ENCODE data around the gene HMX2. TPM values are rescaled to one million over a fixed set of nuclear protein-coding genes. Genes with fewer than 3 reads are reported as not detected.
"Not testable (repeated sequence)": the region's sequence is repeated elsewhere in the genome, so short reads cannot be mapped to it uniquely, and the experiment has no call there.

HMX2 gene
- total RNA-seq, 2 experiments from 2014 or later: not detected

DNA sequence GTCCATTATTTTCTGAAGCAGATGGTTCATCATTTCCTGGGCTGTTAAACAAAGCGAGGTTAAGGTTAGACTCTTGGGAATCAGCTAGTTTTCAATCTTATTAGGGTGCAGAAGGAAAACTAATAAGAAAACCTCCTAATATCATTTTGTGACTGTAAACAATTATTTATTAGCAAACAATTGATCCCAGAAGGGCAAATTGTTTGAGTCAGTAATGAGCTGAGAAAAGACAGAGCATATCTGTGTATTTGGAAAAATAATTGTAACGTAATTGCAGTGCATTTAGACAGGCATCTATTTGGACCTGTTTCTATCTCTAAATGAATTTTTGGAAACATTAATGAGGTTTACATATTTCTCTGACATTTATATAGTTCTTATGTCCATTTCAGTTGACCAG, 16.4 kb downstream of the HMX2 start:
- peaks cover 41% of the 10 kb centered on the region for H3K36me3 Mint-ChIP-seq

DNA sequence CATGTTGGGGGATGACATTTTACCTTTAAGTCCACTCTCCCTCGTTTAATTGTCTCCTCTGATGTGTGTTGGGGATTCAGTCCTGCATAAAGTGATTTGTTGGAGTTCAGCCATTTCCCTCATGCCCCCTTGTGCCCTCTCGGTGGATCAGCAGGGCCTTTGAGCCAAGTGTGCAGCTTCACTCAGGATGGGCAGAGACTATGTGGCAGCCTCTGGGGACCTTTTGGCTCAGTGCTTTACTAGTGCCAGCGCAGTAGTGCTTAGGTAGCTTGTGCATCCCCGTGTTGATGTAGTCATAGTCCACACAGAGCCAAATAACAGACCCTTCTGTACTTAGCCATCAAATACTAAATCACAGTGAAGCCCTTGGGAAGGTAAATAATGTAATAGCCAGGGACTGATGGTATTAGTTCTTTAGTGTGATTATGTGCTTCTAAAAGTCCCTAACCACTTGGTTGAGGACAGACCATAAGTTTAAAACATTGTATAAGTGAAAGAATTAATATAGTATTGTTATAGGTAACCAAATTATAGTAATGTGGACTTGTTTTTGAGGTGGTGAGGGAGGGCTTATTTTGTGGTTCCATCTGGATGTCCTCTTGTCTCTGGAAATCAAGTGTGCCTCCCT, 17.6 kb downstream of the HMX2 start:
- no peak overlapping the region for H3K27ac Mint-ChIP-seq
- POLR2A ChIA-PET: no interaction called here
- H3K36me3 Mint-ChIP-seq: peaks cover 46% of the 10 kb centered on the region
- no peaks in the 10 kb centered on the region for H3K9me3 Mint-ChIP-seq
- H3K27me3 Mint-ChIP-seq: no peaks in the 10 kb centered on the region
- peaks cover 27% of the 10 kb centered on the region for H3K4me1 Mint-ChIP-seq
- no peak for ATAC-seq (ENCODE audit: low read depth)
- no peak overlapping the region for H3K4me3 Mint-ChIP-seq
- DNase-seq: no peak

More for the DNA sequence above, 16.4 kb downstream of the HMX2 start:
- Mint-ChIP-seq H3K27ac (no peak overlapping the region), H3K9me3 (no peaks in the 10 kb centered on the region), H3K4me3 (no peak overlapping the region), H3K27me3 (no peaks in the 10 kb centered on the region), H3K4me1 (peaks cover 39% of the 10 kb centered on the region)
- POLR2A ChIA-PET: interaction anchor here (1.1 kb wide), 1 partner anchor 10 kb away, joined by 3 read pairs; the partner anchor contains the start of gene BUB3
- DNase-seq (no peak), ATAC-seq (ENCODE audit: low read depth) (no peak)

DNA sequence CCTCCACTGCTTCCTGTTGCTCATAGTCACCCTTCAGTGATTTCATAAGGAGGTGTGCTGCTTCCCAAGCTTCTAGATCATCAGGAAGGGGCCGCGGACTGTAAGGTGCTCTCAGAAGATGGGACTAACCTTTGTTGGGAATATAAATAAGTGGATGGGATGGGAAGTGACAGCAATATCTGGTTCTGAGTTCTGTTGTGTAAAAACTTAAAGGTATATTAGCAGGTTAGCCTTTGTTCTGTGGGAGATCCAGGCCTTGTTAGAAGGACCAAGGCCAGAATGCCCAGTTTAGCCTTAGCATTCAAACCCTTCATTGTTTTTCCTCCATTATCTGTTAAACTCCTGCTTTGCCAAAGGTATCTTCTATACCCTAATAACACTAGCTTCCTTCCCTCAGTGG, 18.7 kb downstream of the HMX2 start:
- H3K27ac Mint-ChIP-seq: no peak overlapping the region
- POLR2A ChIA-PET: interaction anchor here (1.0 kb wide), 1 partner anchor 76 kb away, joined by 3 read pairs; no protein-coding TSS in a partner anchor

DNA sequence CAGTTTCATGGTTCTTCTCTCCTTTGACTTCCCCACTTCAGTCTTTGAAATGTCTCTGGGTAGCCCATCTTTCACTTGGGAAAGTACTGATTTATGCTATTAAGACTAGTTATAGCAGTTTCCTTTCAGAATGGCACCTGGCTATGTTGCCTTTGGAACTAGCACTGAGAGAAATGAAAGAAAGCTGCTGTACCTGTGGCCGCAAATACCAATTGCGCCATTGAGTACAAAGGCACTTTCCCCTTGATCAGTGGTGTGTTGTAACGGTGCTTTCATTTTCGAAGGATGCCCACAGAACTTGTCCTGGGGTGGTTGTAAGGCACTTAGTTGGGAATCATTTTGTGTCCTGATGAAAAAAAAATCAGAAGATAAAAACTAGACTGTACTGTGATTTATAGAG, 23.0 kb downstream of the HMX2 start:
- ATAC-seq (ENCODE audit: low read depth) (no peak), DNase-seq (no peak)
- Mint-ChIP-seq H3K4me3 (no peak overlapping the region), H3K27me3 (no peaks in the 10 kb centered on the region), H3K9me3 (no peaks in the 10 kb centered on the region), H3K4me1 (peaks cover 5% of the 10 kb centered on the region), H3K27ac (no peak overlapping the region), H3K36me3 (peaks cover 60% of the 10 kb centered on the region)
- POLR2A ChIA-PET: no interaction called here

More for the DNA sequence above, 18.7 kb downstream of the HMX2 start:
- Mint-ChIP-seq H3K36me3 (peaks cover 46% of the 10 kb centered on the region), H3K9me3 (no peaks in the 10 kb centered on the region), H3K4me1 (peaks cover 19% of the 10 kb centered on the region), H3K4me3 (no peak overlapping the region), H3K27me3 (no peaks in the 10 kb centered on the region)
- ATAC-seq (ENCODE audit: low read depth): no peak
- DNase-seq: no peak

DNA sequence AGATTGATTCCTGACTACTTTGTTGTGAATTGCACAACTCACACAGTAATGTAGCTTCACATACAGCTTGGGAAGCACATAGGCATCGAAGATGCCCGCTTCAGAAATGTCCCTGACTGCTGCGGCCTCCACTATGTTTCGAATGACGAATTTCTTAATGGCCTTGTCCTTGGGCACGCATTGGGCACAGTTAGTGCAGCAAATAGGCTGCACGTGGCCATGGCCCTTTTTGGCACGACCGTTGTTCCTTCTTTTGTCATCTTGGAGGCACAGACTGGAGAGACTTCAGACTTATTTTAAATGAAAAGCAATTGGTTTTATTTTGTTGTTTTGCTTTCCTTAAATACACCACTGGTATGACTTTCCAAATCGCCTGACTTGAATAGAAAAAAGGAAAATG, 23.7 kb downstream of the HMX2 start:
- DNase-seq; ATAC-seq (ENCODE audit: low read depth); POLR2A ChIA-PET; H3K9me3 Mint-ChIP-seq; H3K27me3 Mint-ChIP-seq; H3K27ac Mint-ChIP-seq; H3K4me3 Mint-ChIP-seq; H3K4me1 Mint-ChIP-seq: not testable (repeated sequence)
- peaks cover 65% of the 10 kb centered on the region for H3K36me3 Mint-ChIP-seq

DNA sequence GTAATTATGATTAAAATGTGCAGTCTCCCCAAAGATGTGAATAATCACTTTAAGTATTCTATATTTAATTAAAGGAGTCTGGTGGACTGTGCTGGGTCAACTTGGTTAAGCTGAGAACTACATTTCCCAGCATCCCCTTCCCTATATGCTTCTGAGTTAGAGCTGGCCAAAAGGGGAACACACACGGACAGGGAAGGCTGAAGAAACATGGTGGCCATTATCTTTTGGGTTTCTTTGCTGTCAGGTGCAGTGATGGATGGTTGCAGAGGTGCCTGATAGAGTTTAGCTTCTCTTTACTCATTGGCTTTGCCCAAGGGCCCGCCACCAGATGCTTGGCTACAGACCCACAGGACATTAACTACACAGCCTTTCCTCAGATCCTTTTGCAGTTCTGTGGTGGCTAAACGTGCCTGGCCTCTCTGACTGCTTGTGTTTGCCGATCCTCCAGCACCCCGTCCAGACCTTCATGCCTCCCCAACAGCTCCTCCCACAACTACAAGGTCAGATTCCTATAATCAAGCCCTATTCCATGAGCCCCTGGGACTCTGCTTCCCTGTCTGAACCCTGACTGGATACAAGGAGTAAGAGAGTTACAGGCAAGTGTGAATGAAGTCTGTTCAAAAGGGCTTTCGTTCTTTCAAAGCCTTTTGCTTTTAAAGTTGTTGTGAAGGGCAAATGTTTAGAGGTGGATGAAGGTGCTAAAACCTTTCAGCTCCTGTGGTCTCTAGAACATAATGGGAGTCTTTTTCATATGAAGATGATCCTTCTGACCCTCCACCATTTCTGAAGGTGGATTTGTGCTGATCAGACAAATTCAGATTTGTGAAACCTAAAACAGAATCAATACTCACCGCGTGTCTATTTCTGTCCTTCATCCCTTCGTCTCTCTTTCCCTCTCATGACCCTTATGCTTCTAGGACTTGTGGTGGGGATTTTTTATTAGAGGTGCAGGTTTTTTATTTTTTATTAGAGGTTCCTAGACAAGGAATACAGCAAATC, 27.8 kb downstream of the HMX2 start:
- Mint-ChIP-seq H3K4me3 (no peak overlapping the region), H3K27ac (no peak overlapping the region), H3K9me3 (peaks cover 6% of the 10 kb centered on the region), H3K27me3 (no peaks in the 10 kb centered on the region), H3K36me3 (peaks cover 62% of the 10 kb centered on the region), H3K4me1 (peaks cover 3% of the 10 kb centered on the region)
- no peak for DNase-seq
- no peak for ATAC-seq (ENCODE audit: low read depth)
- POLR2A ChIA-PET: interaction anchor here (1.0 kb wide), 1 partner anchor 22 kb away, joined by 3 read pairs; the partner anchor contains the start of gene BUB3

DNA sequence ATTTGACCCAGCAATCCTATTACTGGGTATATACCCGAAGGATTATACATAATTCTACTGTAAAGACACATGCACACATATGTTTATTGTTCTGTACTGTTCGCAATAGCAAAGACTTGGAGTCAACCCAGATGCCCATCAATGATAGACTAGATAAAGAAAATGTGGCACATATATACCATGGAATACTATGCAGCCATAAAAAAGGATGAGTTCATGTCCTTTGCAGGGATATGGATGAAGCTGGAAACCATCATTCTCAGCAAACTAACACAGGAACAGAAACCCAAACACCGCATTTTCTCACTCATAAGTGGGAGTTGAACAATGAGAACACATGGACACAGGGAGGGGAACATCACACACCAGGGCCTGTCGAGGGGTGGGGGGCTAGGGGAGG, 30.5 kb downstream of the HMX2 start:
- DNase-seq; H3K27me3 Mint-ChIP-seq; H3K9me3 Mint-ChIP-seq; H3K4me1 Mint-ChIP-seq; H3K4me3 Mint-ChIP-seq; H3K27ac Mint-ChIP-seq; ATAC-seq (ENCODE audit: low read depth); POLR2A ChIA-PET: not testable (repeated sequence)
- peaks cover 59% of the 10 kb centered on the region for H3K36me3 Mint-ChIP-seq

DNA sequence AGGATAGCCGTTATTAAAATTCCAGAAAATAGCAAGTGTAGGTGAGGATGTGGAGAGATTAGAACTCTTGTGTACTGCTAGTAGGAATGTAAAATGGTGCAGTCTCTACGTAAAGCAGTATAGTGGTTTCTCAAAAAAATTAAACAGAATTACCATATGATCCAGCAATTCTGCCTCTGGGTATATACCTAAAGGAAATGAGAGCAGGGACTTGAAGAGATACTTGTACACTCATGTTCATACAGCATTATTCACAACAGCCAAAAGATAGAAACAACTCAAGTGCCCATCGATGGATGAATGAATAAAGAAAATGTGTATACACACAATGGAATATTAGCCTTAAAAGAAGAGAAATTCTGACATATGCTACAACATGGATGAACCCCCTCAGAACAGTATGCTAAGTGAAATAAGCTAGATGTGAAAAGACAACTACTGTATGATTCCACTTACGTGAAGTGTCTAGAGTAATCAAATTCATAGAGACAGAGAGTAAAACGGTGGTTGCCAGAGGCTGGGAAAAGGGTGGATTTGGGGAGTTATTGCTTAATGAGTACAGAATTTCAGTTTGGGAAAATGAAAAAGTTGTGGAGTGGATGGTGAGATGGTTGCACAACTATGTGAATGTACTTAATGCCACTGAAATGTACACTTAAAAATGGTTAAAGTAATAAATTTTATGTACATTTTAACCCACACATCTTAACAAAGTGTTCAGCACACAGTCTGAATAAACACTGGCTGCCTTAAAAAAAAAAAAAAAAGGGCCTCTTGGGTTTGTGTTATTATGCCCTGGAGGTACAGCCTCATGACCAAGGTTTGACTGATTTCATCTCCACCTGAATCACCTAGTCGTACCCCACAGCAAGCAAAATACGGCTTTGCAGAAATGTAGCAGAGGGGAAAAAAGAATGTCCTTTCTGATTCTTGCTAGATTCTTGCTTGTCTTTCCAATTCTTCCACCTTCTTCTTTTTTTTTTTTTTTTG, 32.5 kb downstream of the HMX2 start:
- ATAC-seq (ENCODE audit: low read depth) (no peak), DNase-seq (no peak)
- no peaks in the 10 kb centered on the region for H3K27me3 Mint-ChIP-seq
- no peak overlapping the region for H3K4me3 Mint-ChIP-seq
- POLR2A ChIA-PET: no interaction called here
- peaks cover 61% of the 10 kb centered on the region for H3K36me3 Mint-ChIP-seq
- H3K4me1 Mint-ChIP-seq: no peaks in the 10 kb centered on the region
- H3K9me3 Mint-ChIP-seq: peaks cover 15% of the 10 kb centered on the region
- H3K27ac Mint-ChIP-seq: no peak overlapping the region

DNA sequence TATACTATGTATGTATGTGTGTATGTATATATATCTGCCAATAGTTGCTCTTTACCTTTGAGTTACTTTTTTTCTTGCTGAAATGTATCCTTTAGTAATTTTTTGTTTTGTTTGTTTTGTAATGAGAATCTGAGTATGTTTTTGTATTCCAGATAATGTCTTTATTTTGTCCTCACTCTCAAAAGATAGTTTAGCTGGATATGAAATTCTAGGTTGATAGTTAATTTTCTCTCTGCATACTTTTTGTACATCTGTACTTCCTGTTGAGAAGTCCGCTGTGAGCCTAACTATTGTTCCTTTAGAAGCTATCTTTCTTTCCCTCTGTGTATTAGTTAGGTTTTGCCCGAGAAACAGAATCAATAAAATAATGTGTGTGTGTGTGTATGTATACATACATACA, 35.8 kb downstream of the HMX2 start:
- peaks cover 54% of the 10 kb centered on the region for H3K36me3 Mint-ChIP-seq
- ATAC-seq (ENCODE audit: low read depth) (no peak), DNase-seq (no peak)
- H3K27me3 Mint-ChIP-seq: no peaks in the 10 kb centered on the region
- H3K27ac Mint-ChIP-seq: no peak overlapping the region
- H3K4me3 Mint-ChIP-seq: no peak overlapping the region
- peaks cover 18% of the 10 kb centered on the region for H3K9me3 Mint-ChIP-seq
- POLR2A ChIA-PET: no interaction called here
- H3K4me1 Mint-ChIP-seq: no peaks in the 10 kb centered on the region

DNA sequence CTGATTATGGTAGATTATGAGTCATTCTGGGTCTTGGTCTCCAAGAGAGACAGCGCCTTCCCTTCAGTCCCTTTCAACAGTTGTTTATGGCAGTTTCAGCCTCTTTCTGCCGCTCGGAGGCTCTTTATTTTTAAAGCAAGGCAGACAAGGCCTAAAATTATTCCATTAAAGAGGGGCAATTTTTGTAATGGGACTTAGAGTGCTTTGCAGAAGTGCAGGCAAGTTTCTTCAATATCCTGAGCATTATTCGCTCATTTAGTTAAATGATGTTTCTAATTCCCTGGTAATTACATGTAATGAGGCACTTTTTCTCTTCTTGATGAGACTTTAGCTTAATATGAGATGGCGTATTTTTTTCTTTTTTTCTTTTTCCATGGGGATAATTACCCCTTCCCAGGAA, 39.8 kb downstream of the HMX2 start:
- no peaks in the 10 kb centered on the region for H3K27me3 Mint-ChIP-seq
- ATAC-seq (ENCODE audit: low read depth): no peak
- peaks cover 53% of the 10 kb centered on the region for H3K36me3 Mint-ChIP-seq
- no peak for DNase-seq
- POLR2A ChIA-PET: no interaction called here
- H3K9me3 Mint-ChIP-seq: peaks cover 18% of the 10 kb centered on the region
- no peak overlapping the region for H3K27ac Mint-ChIP-seq
- no peak overlapping the region for H3K4me3 Mint-ChIP-seq
- H3K4me1 Mint-ChIP-seq: no peaks in the 10 kb centered on the region

DNA sequence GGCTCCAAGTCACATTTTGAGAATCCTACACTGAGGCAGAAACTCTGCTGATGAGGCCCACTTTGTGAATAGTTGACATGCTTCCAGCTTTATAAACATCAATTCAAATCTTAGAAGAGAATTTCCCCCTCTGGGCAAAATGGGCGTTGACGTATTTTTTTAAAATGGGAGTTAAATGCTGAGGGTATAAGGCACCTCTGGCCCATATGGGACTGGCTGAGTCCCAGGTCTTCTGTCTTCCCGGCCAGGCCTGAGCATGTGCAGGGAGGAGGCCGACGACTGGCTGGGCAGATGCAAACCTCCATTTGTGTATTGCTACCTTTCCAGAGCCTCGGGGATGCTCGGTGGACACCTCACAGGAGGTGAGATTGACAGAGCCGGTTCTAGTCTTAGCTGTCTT, 44.0 kb downstream of the HMX2 start:
- H3K27me3 Mint-ChIP-seq: no peaks in the 10 kb centered on the region
- no peak overlapping the region for H3K27ac Mint-ChIP-seq
- POLR2A ChIA-PET: no interaction called here
- no peak for DNase-seq
- H3K9me3 Mint-ChIP-seq: no peaks in the 10 kb centered on the region
- ATAC-seq (ENCODE audit: low read depth): no peak
- no peaks in the 10 kb centered on the region for H3K4me1 Mint-ChIP-seq
- H3K36me3 Mint-ChIP-seq: peaks cover 23% of the 10 kb centered on the region
- no peak overlapping the region for H3K4me3 Mint-ChIP-seq

DNA sequence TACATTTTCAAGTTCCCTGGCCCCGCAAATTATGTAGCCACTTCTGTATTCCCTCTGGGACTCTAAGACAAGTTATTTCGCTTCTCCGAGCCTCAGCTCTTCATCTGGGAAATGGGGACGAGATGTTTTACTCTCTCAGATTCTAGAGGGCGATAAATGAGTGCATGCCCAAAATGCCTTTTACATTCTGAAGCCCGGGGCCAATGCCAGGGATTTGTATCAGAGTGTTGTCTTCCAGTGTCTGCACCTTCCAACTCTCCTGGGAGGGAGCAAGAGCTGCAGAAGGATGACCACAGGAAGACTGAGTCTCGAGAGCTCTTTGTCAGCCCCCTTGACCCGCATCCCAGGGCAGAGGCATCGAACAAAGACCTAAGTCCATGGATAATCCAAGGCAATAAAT, 46.1 kb downstream of the HMX2 start:
- Mint-ChIP-seq H3K27ac (no peak overlapping the region), H3K4me3 (no peak overlapping the region), H3K27me3 (no peaks in the 10 kb centered on the region), H3K36me3 (peaks cover 22% of the 10 kb centered on the region), H3K4me1 (peaks cover 7% of the 10 kb centered on the region), H3K9me3 (peaks cover 3% of the 10 kb centered on the region)
- DNase-seq (no peak), ATAC-seq (ENCODE audit: low read depth) (no peak)
- POLR2A ChIA-PET: no interaction called here

All from activated naive CD8-positive, alpha-beta T cell treated with anti-CD3 and anti-CD28 coated beads, Interleukin-2, amount 10 ng/mL, durations not matched to agents 7 days and 5 days (primary cell).